GM10847 (cell line): Measurements from ENCODE around the gene KCP.

ENCODE experiments used
- POLR2A ChIP-seq: IDR thresholded peaks from 2 replicates; pipeline ENCODE4 v1.6.1; 2011; ENCODE audit not compliant: insufficient read length; ENCODE audit errors: extremely low read depth

The KCP gene

GRCh38 chr7:128904381-128905197, 5.9 kb downstream of the KCP start:
- no peak for TF ChIP-seq POLR2A

GRCh38 chr7:128903621-128904361, 6.7 kb downstream of the KCP start:
- no peak for TF ChIP-seq POLR2A

- TF ChIP-seq POLR2A = no peak
Observed at GRCh38 chr7:128902761-128903585, 7.5 kb downstream of the KCP start.

- TF ChIP-seq POLR2A = no peak
Observed at GRCh38 chr7:128900237-128900636, 10.3 kb downstream of the KCP start.

GRCh38 chr7:128899392-128899791, 11.1 kb downstream of the KCP start:
- TF ChIP-seq POLR2A = no peak

GRCh38 chr7:128895320-128895719, 15.2 kb downstream of the KCP start:
- no peak for TF ChIP-seq POLR2A

- no peak for TF ChIP-seq POLR2A
Observed at GRCh38 chr7:128894101-128894440, 16.4 kb downstream of the KCP start.

GRCh38 chr7:128893251-128894100, 17.0 kb downstream of the KCP start:
- TF ChIP-seq POLR2A = no peak

GRCh38 chr7:128892521-128893250, 17.8 kb downstream of the KCP start:
- TF ChIP-seq POLR2A = no peak

GRCh38 chr7:128891942-128892269, 18.6 kb downstream of the KCP start:
- no peak for TF ChIP-seq POLR2A

GRCh38 chr7:128891110-128891941, 19.2 kb downstream of the KCP start:
- TF ChIP-seq POLR2A = no peak

GRCh38 chr7:128890306-128891109, 20.0 kb downstream of the KCP start:
- no peak for TF ChIP-seq POLR2A

GRCh38 chr7:128889121-128889520, 21.4 kb downstream of the KCP start:
- no peak for TF ChIP-seq POLR2A
